A549 (cell line): Measurements from ENCODE around the gene GINS1. TPM values are rescaled to one million over a fixed set of nuclear protein-coding genes. Genes with fewer than 3 reads are reported as not detected.

Experiments used
- ATAC-seq, 2 experiments: fragments of 200-7000 bp in 1 of 2; fragments of >200 bp in 1 of 2; cut with Nextera tagmentation in 1 of 2; cut with Tn5 transposase in 1 of 2; 3 replicates each; pipeline versions ENCODE4 v1.8.0 to v1.9.1; 2018 to 2020; ENCODE audit warnings: mild to moderate bottlenecking in 1 of 2, moderate library complexity in 1 of 2
- CTCF ChIA-PET: fragments of 300-600 bp; sonication (Branson Sonifier 250); formaldehyde crosslinking; extraction: SDS; loops from one replicate; lab custom pipeline; 2021; ENCODE audit warnings: antibody characterized with exemption, inconsistent platforms; lab: Yijun Ruan, JAX
- POLR2A ChIA-PET: fragments of 350-600 bp; formaldehyde crosslinking; extraction: SDS; loops from one replicate; lab custom pipeline; 2021; ENCODE audit warnings: antibody characterized with exemption, inconsistent platforms; lab: Yijun Ruan, JAX
- DNase-seq, 2 experiments: peaks; one replicate each; pipeline versions ENCODE4 v3.0.0 to v3.0.0-alpha.2; 2011 to 2016; ENCODE audit warnings: low read depth in 1 of 2, low spot score in 1 of 2
- FAIRE-seq: peaks from 2 replicates; lab custom pipeline; 2011; peaks lifted over from hg19 to GRCh38; lab: Jason Lieb, UNC
- H3K27ac ChIP-seq, 2 experiments: fragments of >200 bp; sonication (Bioruptor Twin); formaldehyde crosslinking; 3 replicates each; pipeline ENCODE4 v1.5.1; 2016 to 2017
- H3K4me1 ChIP-seq: fragments of >200 bp; sonication (Bioruptor Twin); formaldehyde crosslinking; 3 replicates; pipeline ENCODE4 v1.6.1; 2016
- H3K4me2 ChIP-seq: fragments of >200 bp; sonication (Bioruptor Twin); formaldehyde crosslinking; 3 replicates; pipeline ENCODE4 v1.6.1; 2016
- H3K4me3 ChIP-seq: fragments of >200 bp; sonication (Bioruptor Twin); formaldehyde crosslinking; 3 replicates; pipeline ENCODE4 v1.5.1; 2016
- H3K9me3 ChIP-seq: fragments of >200 bp; sonication (Bioruptor Twin); formaldehyde crosslinking; 3 replicates; pipeline ENCODE4 v1.6.1; 2016
- CBX2 ChIP-seq: fragments of 200-600 bp; sonication (generic); IDR thresholded peaks from 2 replicates; pipeline ENCODE4 v1.6.1; 2016; ENCODE audit warnings: low read depth, mild to moderate bottlenecking, borderline replicate concordance
- CBX8 ChIP-seq: fragments of 200-600 bp; sonication (generic); IDR thresholded peaks from 2 replicates; pipeline ENCODE4 v1.6.1; 2016
- FOSB ChIP-seq: fragments of 250-450 bp; sonication (Bioruptor Pico); IDR thresholded peaks from 2 replicates; pipeline ENCODE4 v1.5.0; 2020; ENCODE audit warnings: mild to moderate bottlenecking, moderate library complexity
- GATA3 ChIP-seq: IDR thresholded peaks from 2 replicates; pipeline ENCODE4 v1.6.1; 2012; ENCODE audit warnings: borderline replicate concordance
- HOXB13 ChIP-seq: fragments of 250-450 bp; sonication (Bioruptor Pico); IDR thresholded peaks from 2 replicates; pipeline ENCODE4 v1.5.0; 2020; ENCODE audit warnings: low read depth, mild to moderate bottlenecking, moderate library complexity
- KDM5A ChIP-seq: fragments of 200-600 bp; sonication (generic); IDR thresholded peaks from 2 replicates; pipeline ENCODE4 v1.6.1; 2016; ENCODE audit warnings: antibody characterized with exemption, mild to moderate bottlenecking
- MAFK ChIP-seq: fragments of 450-650 bp; IDR thresholded peaks from 2 replicates; pipeline ENCODE4 v1.6.1; 2014; ENCODE audit not compliant: partially characterized antibody
- MAZ ChIP-seq: fragments of 150-350 bp; IDR thresholded peaks from 2 replicates; pipeline ENCODE4 v1.6.1; 2014; ENCODE audit warnings: antibody characterized with exemption, low read depth, low read length, borderline replicate concordance
- MYC ChIP-seq: IDR thresholded peaks from 2 replicates; pipeline ENCODE4 v1.6.1; 2012; ENCODE audit warnings: mild to moderate bottlenecking, inconsistent platforms, low read length, improper control_type of control experiment, borderline replicate concordance
- NPAS2 ChIP-seq: fragments of 250-450 bp; sonication (Bioruptor Pico); IDR thresholded peaks from 2 replicates; pipeline ENCODE4 v1.8.0; 2022; ENCODE audit warnings: mild to moderate bottlenecking, moderate library complexity, borderline replicate concordance
- NR3C1 ChIP-seq: fragments of >200 bp; sonication (Bioruptor Twin); formaldehyde crosslinking; IDR thresholded peaks from 3 replicates; pipeline ENCODE4 v1.6.1; 2017
- POLR2A ChIP-seq: IDR thresholded peaks from 2 replicates; pipeline ENCODE4 v1.6.1; 2012; ENCODE audit warnings: mild to moderate bottlenecking, low read length
- RARB ChIP-seq: fragments of 250-450 bp; sonication (Bioruptor Pico); IDR thresholded peaks from 2 replicates; pipeline ENCODE4 v1.8.0; 2021; ENCODE audit warnings: mild to moderate bottlenecking, moderate library complexity
- RCOR1 ChIP-seq: fragments of 150-350 bp; IDR thresholded peaks from 2 replicates; pipeline ENCODE4 v1.6.1; 2014; ENCODE audit warnings: antibody characterized with exemption, low read length, low read depth
- SMC3 ChIP-seq: fragments of >200 bp; sonication (Bioruptor Twin); formaldehyde crosslinking; IDR thresholded peaks from 3 replicates; pipeline ENCODE4 v1.6.1; 2018; ENCODE audit warnings: inconsistent platforms
- SREBF2 ChIP-seq: fragments of 450-650 bp; IDR thresholded peaks from 2 replicates; pipeline ENCODE4 v1.6.1; 2014; ENCODE audit warnings: mild to moderate bottlenecking, moderate library complexity
- TFCP2L1 ChIP-seq: fragments of 250-450 bp; sonication (Bioruptor Pico); IDR thresholded peaks from 2 replicates; pipeline ENCODE4 v1.5.0; 2021; ENCODE audit warnings: mild to moderate bottlenecking
- ZC3H11A ChIP-seq: fragments of 450-650 bp; IDR thresholded peaks from 2 replicates; pipeline ENCODE4 v1.6.1; 2014; ENCODE audit warnings: antibody characterized with exemption, mild to moderate bottlenecking
- ZNF302 ChIP-seq: fragments of 250-450 bp; sonication (Bioruptor Pico); IDR thresholded peaks from 2 replicates; pipeline ENCODE4 v1.9.0; 2021; ENCODE audit warnings: inconsistent platforms, mild to moderate bottlenecking, moderate library complexity
- WGBS: methylation state at CpG from one replicate; pipeline ENCODE4 v1.1.6; 2017; ENCODE audit errors: missing lambda C conversion rate; 5-methylcytosine and 5-hydroxymethylcytosine counted together
- polyA plus RNA-seq, 4 experiments: library from polyadenylated mRNA; depleted of rRNA in 3 of 4; stranded (reverse); fragments of >200 nt; fragmentation: RNase III in 1 of 4; extraction: RNeasy Plus Mini Kit Qiagen cat#74134 plus additional on column Dnase treatment in 1 of 4; gene quantifications; 2 replicates in 3 of 4; 3 replicates in 1 of 4; pipeline ENCODE4 v1.2.3, GENCODE V29; 2011 to 2017
- TF ChIP-seq, protein P1 (sequence below): fragments of 250-450 bp; sonication (Bioruptor Pico); IDR thresholded peaks from 2 replicates; pipeline ENCODE4 v1.5.0; 2021; ENCODE audit warnings: mild to moderate bottlenecking, moderate library complexity, borderline replicate concordance
- TF ChIP-seq, protein P2 (sequence below): IDR thresholded peaks from 2 replicates; pipeline ENCODE4 v1.6.1; 2012
- TF ChIP-seq, protein P3 (sequence below): fragments of >200 bp; sonication (Bioruptor Twin); formaldehyde crosslinking; IDR thresholded peaks from 3 replicates; pipeline ENCODE4 v1.6.1; 2016
- TF ChIP-seq, protein P4 (sequence below): fragments of >200 bp; sonication (Bioruptor Twin); formaldehyde crosslinking; IDR thresholded peaks from 2 replicates; pipeline ENCODE4 v1.6.1; 2016

The GINS1 gene
- polyA plus RNA-seq, 2 of the 4 experiments (the other 2 are of a cell fraction): 34.2 to 46.4 TPM

DNA sequence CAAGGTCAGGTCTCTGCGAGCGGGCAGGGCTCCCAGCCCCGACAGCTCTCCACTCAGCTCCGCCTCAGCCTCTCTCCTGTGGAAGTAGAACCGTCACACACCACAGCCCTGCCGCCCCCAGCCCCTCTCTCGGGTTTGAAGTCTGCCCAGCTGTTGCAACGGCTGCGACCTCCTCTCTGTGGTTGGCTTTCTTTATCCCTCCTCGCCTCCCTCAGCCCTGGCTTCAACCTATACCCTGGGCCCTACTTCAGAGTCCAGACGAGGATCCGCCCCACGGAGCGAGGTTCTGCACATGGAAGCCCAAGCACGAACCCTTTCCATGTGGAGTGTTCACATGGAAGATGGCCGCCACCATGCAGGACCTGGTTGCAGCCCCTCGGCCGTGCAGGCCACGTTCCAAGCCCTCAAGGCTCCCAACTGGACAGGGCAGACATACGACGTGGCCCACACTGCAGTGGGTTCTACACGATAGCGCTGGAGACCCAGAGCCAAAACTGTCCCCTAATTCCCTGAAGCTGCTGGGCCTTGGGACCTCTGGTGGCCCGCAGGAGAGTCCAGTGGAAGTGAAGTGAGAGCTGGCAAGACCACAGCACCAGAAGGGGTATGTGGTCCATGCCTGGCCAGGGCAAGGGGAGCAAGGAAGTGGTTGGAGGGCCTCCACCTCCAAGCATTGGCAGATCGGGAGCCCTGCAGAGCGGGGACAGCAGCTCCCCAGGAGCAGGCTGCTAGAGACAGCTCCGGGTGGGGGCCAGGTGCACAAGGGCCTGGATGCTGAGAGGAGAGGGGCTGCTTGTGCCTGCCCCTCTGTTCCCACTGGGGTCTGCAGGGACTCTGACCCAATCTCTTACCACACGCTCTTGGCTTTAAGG, 69.8 kb downstream of the GINS1 start (continued):
- TF ChIP-seq, protein P1, sequence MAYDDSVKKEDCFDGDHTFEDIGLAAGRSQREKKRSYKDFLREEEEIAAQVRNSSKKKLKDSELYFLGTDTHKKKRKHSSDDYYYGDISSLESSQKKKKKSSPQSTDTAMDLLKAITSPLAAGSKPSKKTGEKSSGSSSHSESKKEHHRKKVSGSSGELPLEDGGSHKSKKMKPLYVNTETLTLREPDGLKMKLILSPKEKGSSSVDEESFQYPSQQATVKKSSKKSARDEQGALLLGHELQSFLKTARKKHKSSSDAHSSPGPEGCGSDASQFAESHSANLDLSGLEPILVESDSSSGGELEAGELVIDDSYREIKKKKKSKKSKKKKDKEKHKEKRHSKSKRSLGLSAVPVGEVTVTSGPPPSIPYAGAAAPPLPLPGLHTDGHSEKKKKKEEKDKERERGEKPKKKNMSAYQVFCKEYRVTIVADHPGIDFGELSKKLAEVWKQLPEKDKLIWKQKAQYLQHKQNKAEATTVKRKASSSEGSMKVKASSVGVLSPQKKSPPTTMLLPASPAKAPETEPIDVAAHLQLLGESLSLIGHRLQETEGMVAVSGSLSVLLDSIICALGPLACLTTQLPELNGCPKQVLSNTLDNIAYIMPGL (CRISPR knock-in tag): no peak
- no peak for TF ChIP-seq FOSB
- TF ChIP-seq RCOR1: no peak
- TF ChIP-seq GATA3: no peak

DNA sequence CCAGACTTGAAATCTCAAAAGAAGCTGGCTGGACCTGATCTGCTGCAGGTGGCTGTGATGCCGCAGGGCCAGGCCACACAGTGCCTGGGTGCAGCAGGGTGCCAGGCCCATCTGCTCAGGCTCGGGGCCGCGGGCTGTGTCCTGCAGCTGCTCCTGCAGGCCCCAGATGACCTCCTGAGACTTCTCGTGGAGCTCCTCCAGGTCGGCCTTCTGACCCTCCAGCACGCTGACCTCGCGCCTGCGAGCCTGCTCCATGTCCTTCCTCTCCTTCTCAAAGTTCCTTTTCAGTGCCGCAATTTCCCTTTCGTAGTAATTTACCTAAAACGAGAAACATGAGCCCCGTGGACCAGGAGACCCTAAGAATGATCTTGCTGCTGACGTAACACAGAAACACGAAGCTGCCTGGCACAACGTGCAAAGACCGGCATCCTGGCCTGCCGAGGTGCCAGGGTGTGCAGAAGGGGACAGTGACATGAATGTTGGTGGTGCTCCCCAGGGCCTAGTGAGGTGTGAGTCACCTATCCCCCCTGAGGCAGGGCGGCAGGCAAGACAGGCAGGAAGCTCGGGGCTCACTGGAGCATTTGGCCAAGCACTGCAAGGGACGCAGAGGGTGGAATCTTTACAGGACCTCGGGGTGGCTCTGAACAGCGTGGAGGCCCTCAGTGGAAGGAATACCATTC, 71.6 kb downstream of the GINS1 start:
- TF ChIP-seq ZNF302 (CRISPR knock-in tag) (no peak), HOXB13 (CRISPR knock-in tag) (no peak), CBX2 (no peak), MAFK (no peak)
- TF ChIP-seq, protein P2, sequence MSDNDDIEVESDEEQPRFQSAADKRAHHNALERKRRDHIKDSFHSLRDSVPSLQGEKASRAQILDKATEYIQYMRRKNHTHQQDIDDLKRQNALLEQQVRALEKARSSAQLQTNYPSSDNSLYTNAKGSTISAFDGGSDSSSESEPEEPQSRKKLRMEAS: no peak
- CTCF ChIA-PET: interaction anchor here (0.6 to 2.4 kb wide), 7 partner anchors 9 to 120 kb away, joined by 3 to 13 read pairs (median 3); no protein-coding TSS in a partner anchor
- 87% methylated on average over 24 of the region's 24 CpGs for WGBS
- no peak for DNase-seq
- Histone ChIP-seq H3K4me3 (no peak overlapping the region), H3K27ac (no peak overlapping the region), H3K4me2 (no peak overlapping the region), H3K4me1 (no peaks in the 10 kb centered on the region), H3K9me3 (no peaks in the 10 kb centered on the region)
- POLR2A ChIA-PET: interaction anchor here (0.9 kb wide), 1 partner anchor 8 kb away, joined by 3 read pairs; no protein-coding TSS in a partner anchor
- ATAC-seq: no peak
- FAIRE-seq: no peak

DNA sequence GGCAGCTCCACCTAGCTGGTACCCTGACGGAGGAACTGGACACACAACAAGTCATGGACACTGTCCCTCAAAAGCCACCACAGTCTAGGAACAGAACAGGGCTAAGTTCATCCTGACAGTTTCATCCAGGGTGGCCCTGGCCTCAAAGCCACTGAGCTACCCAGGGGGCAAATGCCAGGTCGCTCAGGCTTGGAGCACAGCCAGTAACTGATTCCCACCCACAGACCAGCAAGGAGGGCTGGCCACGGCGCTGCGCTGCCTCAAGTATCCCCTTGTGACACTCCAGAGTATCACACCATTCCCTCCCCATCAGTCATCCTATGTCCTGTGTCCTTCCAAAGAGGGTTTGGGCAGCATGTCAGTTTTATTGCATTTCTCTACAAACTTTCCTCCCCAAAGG, 72.2 kb downstream of the GINS1 start:
- ChIA-PET CTCF (interaction anchor here (0.6 to 2.4 kb wide), 5 partner anchors 9 to 121 kb away, joined by 3 to 13 read pairs (median 3); no protein-coding TSS in a partner anchor), POLR2A (interaction anchor here (0.9 kb wide), 1 partner anchor 8 kb away, joined by 3 read pairs; no protein-coding TSS in a partner anchor)
- no peak overlapping the region for H3K4me3 ChIP-seq

More for the DNA sequence above, 72.2 kb downstream of the GINS1 start:
- Histone ChIP-seq H3K9me3 (no peaks in the 10 kb centered on the region), H3K4me1 (no peaks in the 10 kb centered on the region)
- TF ChIP-seq MAZ: no peak
- TF ChIP-seq ZNF302 (CRISPR knock-in tag): no peak
- TF ChIP-seq KDM5A: no peak
- TF ChIP-seq FOSB: no peak
- no peak for TF ChIP-seq MYC
- TF ChIP-seq NPAS2 (CRISPR knock-in tag): no peak
- no peak for TF ChIP-seq POLR2A
- TF ChIP-seq RARB: no peak
- TF ChIP-seq, protein P3, sequence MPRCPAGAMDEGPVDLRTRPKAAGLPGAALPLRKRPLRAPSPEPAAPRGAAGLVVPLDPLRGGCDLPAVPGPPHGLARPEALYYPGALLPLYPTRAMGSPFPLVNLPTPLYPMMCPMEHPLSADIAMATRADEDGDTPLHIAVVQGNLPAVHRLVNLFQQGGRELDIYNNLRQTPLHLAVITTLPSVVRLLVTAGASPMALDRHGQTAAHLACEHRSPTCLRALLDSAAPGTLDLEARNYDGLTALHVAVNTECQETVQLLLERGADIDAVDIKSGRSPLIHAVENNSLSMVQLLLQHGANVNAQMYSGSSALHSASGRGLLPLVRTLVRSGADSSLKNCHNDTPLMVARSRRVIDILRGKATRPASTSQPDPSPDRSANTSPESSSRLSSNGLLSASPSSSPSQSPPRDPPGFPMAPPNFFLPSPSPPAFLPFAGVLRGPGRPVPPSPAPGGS: no peak
- no peak for TF ChIP-seq ZC3H11A
- TF ChIP-seq CBX8: no peak
- TF ChIP-seq, protein P4, sequence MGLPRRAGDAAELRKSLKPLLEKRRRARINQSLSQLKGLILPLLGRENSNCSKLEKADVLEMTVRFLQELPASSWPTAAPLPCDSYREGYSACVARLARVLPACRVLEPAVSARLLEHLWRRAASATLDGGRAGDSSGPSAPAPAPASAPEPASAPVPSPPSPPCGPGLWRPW: no peak
- TF ChIP-seq SREBF2: no peak
- no peak for TF ChIP-seq NR3C1
- TF ChIP-seq SMC3: no peak
- TF ChIP-seq HOXB13 (CRISPR knock-in tag): no peak
- TF ChIP-seq TFCP2L1: no peak
- TF ChIP-seq, all 56 proteins: peak for 0
- ATAC-seq (no peak), DNase-seq (no peak), FAIRE-seq (no peak)
- no peak overlapping the region for H3K4me2 ChIP-seq
- WGBS: 94% methylated on average over 5 of the region's 5 CpGs
- no peak overlapping the region for H3K27ac ChIP-seq
